ENCODE measurements around the gene GPR85. TPM values are rescaled to one million over a fixed set of nuclear protein-coding genes. Genes with fewer than 3 reads are reported as not detected.

Gene GPR85
- total and polyA plus RNA-seq, 2 donors = 1.4 to 15.3 TPM

DNA sequence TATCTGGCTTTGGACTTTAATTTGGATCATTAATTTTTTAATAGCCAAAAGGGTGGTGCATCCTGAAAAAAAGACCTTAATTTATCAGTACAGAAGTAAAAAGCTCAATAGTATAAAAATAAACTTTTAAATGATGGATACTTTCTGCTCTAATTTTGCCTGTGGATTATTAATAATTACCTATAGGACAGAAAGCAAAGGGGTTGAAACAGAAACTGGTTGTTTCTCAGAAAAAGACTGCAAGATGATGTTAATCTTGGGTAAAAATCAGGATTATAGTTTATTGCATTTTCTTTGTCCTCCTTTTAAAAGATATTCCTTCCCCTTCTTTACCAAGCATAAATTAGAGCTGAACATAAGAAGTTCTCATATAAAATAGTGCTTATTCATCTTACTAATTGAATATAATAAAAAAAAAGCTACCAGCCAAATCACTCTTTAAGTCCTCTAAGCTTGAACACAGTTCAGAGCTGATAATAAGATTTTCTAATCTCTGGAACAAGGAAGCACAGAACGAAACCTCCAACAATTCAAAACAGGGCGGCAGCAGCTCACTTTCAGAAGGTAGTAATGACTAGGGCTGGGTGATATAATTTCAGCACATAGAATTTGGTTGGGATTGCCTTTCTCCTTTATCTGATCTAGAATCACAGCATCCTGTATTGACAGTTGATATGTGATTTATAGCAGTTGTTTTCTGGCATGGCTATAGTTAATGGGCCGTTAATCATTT is 8.1 kb upstream of the GPR85 start:
- H3K4me1 ChIP-seq (ENCODE audit: insufficient read depth) = no peaks in the 10 kb centered on the region
- no peaks in the 10 kb centered on the region for H3K36me3 ChIP-seq (ENCODE audit: insufficient read depth)
- no peak for DNase-seq (ENCODE audit: extremely low spot score)
- no peak overlapping the region for H3K4me3 ChIP-seq (ENCODE audit: low read depth, low read length)
- no peak overlapping the region for H3K27ac ChIP-seq (ENCODE audit: low read depth)
- 86% methylated on average over 3 of the region's 3 CpGs for WGBS

DNA sequence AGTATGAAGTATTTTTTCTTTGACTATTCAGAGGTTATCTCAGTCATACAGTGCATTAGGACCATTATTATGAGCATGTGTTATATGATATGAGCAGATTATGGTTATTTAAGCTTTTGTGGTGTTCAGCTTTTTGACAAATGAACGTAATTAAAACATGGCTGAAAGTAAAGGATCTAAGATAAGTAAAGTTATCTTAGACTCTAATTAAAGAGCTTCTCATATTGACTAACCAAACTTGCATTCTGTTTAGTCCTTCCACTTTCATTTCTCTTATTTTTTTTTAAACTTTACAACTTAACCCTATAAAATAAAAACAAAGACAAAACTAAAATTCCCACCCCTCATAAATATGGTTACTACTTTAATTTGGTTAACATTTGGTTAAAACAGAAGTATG is 6.9 kb upstream of the GPR85 start:
- Histone ChIP-seq H3K4me1 (ENCODE audit: insufficient read depth) (no peaks in the 10 kb centered on the region), H3K36me3 (ENCODE audit: insufficient read depth) (no peaks in the 10 kb centered on the region), H3K27ac (ENCODE audit: low read depth) (no peak overlapping the region), H3K4me3 (ENCODE audit: low read depth, low read length) (no peak overlapping the region)
- DNase-seq (ENCODE audit: extremely low spot score) = no peak
- WGBS = 94% methylated on average over 1 of the region's 1 CpG

DNA sequence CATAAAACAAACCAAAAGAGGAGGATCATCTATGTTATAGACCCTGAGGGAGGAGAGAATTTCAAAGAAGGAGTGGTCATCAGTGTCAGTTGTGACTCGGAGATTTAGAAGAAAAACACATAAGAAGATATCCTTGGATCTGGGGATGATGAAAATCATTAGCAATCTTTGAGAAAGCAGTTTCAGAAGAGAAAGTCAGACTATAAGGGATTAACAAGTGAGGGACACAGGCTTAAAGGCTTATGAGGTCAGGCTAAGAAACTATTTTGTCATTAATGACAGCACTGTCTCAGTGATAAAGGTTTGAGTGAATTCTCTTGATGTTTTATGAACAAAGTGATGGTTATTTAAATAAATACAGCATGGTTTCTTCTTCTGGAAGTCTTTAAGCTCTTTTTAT is 6.1 kb upstream of the GPR85 start:
- H3K4me3 ChIP-seq (ENCODE audit: low read depth, low read length) = no peak overlapping the region
- H3K4me1 ChIP-seq (ENCODE audit: insufficient read depth) = no peaks in the 10 kb centered on the region
- 67% methylated on average over 1 of the region's 1 CpG for WGBS
- no peak overlapping the region for H3K27ac ChIP-seq (ENCODE audit: low read depth)
- DNase-seq (ENCODE audit: extremely low spot score) = no peak
- no peaks in the 10 kb centered on the region for H3K36me3 ChIP-seq (ENCODE audit: insufficient read depth)

DNA sequence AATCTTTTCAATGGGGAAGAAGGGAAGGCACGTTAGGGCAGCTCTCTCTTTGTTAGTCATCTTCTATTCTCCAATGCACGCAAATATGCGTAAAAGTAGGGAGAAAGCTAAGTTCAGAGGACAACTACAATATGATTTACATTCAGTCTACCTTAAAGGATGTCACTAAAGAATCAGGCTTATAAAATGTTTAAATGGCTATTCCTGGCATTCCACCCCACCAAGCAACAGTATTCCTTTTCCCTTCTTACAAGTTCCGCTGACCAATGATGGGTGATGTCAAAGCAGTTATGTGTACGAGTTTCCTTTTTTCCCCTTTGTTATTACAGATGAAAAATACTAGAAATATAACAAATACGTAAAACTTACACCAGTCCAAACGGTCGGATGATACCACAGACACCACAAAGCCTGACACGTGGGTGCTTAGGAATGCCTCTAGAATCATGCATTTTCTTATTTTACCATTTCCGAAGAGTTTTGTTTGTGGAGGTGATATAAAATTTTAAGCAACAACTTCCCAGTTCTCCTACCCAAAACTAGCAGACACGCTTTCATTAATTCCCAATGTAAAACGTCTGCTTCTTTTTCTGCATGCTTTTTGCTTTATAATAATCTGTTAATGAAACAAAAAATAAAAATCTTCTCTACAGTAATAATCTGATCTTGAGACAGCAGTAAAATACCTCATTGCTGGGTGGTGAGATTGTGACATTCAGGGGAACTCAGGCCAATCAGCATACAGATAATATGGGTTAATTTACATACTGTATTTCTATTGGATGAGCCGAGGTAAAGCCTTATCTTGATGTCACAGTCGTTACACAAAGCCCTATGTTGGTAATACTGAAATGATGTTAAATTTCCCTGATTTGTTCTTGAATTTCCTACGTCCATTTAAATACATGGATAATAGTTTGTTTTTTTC is 708 bp upstream of the GPR85 start:
- 20% methylated on average over 15 of the region's 15 CpGs for WGBS
- H3K4me3 ChIP-seq (ENCODE audit: low read depth, low read length) = peak overlapping the region; percentile 35
- no peaks in the 10 kb centered on the region for H3K36me3 ChIP-seq (ENCODE audit: insufficient read depth)
- H3K4me1 ChIP-seq (ENCODE audit: insufficient read depth) = no peaks in the 10 kb centered on the region
- H3K27ac ChIP-seq (ENCODE audit: low read depth) = no peak overlapping the region
- peak; percentile 56 for DNase-seq (ENCODE audit: extremely low spot score)

DNA sequence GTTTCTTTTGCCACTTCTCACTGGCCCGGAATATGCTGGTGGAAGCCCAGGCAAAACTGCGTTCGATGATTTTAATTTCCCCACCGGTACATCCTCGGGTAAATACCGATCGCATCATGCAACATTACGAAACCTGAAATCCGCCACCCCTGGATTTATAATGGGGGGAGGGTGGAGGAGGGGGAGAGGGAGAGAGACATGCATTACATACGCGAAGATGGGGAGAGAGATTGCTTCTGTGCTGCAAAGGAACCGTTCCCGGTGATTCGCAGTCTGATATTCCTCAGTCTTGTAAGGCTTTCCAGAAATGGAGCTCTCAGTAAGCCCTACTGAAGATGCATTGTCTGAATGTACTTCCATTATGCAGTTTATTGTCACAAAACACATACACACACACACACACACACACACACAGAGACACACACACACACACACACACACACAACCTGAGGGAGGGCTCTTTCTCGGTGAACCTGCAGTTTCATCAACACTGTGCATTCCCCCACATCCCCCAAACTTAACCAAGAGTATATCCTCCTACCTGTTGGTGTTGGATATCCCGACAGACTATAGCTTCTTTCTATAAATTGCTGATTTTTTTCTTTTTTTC is 741 bp downstream of the GPR85 start:
- peak overlapping the region; percentile 31 for H3K4me3 ChIP-seq (ENCODE audit: low read depth, low read length)
- H3K36me3 ChIP-seq (ENCODE audit: insufficient read depth) = no peaks in the 10 kb centered on the region
- no peaks in the 10 kb centered on the region for H3K4me1 ChIP-seq (ENCODE audit: insufficient read depth)
- no peak overlapping the region for H3K27ac ChIP-seq (ENCODE audit: low read depth)
- 16% methylated on average over 16 of the region's 16 CpGs for WGBS
- peak; percentile 15 for DNase-seq (ENCODE audit: extremely low spot score)

DNA sequence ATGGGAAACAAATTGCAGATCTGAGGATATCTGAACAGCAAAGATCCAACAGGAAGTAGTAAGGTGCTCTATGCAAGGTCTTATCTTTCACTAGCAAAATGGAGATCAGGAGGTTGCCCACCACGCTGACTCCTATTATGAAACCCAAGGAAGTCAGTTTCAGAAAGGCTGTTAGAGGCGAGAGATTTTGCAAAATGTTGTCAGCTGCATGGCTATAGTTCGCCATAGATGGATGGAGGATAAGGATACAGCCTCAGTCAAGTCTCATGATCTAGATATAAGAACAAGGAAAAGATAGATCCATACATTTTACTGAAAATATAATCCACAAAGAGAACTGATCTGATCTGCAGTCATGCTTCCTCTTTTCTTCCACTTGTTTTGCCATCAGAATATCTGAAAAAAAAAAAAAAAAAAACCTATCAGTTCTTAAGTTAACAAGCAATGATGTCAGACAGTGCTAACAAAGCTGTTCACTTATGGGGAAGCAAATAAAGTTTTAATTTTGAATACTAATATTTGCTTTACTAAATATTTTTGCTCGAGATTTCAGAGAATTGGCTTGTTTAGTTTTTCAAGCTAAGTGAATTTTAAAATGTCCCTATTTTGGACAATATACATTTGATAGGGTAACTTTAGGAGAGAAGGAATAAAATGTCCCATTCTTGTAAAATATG is 2.0 kb downstream of the GPR85 start:
- no peaks in the 10 kb centered on the region for H3K36me3 ChIP-seq (ENCODE audit: insufficient read depth)
- H3K4me3 ChIP-seq (ENCODE audit: low read depth, low read length) = no peak overlapping the region
- WGBS = 86% methylated on average over 4 of the region's 4 CpGs
- no peaks in the 10 kb centered on the region for H3K4me1 ChIP-seq (ENCODE audit: insufficient read depth)
- H3K27ac ChIP-seq (ENCODE audit: low read depth) = no peak overlapping the region
- DNase-seq (ENCODE audit: extremely low spot score) = no peak

DNA sequence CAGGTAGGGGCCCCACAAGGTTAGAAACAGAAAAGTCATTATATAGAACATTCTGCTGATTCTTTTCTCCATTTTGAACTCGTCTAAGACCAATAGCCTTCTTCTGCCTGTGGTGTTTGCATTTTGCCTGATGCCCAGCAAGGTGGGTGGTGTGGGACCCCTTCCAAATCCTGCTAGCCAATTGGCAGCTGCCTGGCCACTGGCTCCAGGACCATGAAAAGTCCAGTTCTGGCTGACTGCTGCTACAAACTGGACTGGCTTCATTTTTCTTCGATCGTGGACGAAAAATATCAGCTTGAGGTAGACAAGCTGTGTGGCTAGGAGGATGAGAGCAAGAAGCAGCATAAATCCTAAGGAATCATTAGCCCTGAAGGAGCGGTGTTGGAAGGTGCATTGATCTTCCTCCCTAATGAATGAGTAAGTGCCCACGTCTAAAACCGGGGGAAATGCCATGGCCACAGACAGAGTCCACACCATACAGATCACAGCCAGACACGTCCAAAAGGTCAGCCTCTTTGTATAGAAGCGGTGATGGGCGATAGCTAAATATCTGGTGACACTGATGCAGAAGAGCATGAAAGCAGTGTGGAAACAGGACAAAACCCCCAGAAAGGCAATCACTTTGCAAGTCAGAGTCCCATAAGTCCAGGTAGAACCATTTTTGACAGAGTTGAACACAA is 2.7 kb downstream of the GPR85 start:
- no peak for DNase-seq (ENCODE audit: extremely low spot score)
- Histone ChIP-seq H3K36me3 (ENCODE audit: insufficient read depth) (no peaks in the 10 kb centered on the region), H3K4me3 (ENCODE audit: low read depth, low read length) (no peak overlapping the region), H3K27ac (ENCODE audit: low read depth) (no peak overlapping the region), H3K4me1 (ENCODE audit: insufficient read depth) (no peaks in the 10 kb centered on the region)
- 90% methylated on average over 10 of the region's 10 CpGs for WGBS

DNA sequence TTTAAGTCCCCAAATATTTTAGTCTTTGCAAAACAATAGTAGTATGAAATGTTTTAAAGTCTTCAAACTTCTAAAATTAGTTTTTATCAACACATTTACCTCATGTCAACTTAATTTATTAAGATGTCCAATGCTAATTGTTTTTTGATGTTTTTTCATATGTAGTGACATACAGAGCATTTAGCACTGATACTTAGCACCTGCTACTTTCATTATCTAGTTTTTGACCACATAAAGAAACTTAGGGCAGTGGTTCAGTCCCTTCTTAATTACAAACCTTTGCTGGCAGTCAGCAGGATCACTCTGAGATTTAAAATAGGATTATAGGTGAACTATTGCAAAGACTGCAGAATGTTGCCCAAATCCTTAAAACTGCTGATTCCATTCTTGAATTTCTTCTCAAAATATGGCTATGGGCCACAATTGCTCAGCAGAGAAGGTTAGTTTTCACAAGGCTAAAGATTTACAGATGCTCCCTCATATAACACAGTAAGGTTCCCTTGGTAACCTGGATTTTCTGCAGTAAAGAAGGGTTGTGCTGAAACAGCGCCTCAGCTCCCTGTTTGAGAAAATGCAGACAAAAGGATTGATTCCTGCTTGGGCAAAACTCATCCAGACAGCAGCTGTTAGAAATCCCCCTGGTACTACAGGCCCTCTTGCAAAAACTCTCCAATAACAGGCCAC is 3.4 kb downstream of the GPR85 start:
- 70% methylated on average over 1 of the region's 1 CpG for WGBS
- Histone ChIP-seq H3K27ac (ENCODE audit: low read depth) (no peak overlapping the region), H3K4me3 (ENCODE audit: low read depth, low read length) (no peak overlapping the region), H3K4me1 (ENCODE audit: insufficient read depth) (no peaks in the 10 kb centered on the region), H3K36me3 (ENCODE audit: insufficient read depth) (no peaks in the 10 kb centered on the region)
- DNase-seq (ENCODE audit: extremely low spot score) = no peak

DNA sequence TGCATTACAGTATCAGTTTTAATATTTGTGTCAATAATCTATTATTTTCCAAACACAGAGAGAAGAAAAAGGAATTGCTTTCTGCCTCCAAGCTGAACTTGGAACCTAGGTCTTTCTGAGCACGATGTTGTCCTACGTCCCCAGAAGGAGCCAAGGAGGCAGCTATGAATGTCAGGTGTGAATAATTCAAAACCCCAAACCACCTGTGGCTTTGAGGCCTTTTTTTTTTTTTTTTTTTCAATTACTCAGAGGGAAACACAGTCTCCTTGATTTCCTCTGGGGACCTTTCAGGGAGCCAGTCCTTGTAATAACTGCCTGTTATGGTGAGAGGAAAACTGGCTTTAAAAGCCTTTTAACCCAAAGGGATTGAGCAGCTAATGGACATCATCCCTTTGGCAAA is 8.3 kb downstream of the GPR85 start:
- no peak for DNase-seq (ENCODE audit: extremely low spot score)
- Histone ChIP-seq H3K27ac (ENCODE audit: low read depth) (no peak overlapping the region), H3K4me3 (ENCODE audit: low read depth, low read length) (no peak overlapping the region), H3K36me3 (ENCODE audit: insufficient read depth) (no peaks in the 10 kb centered on the region), H3K4me1 (ENCODE audit: insufficient read depth) (no peaks in the 10 kb centered on the region)
- WGBS = 88% methylated on average over 2 of the region's 2 CpGs

DNA sequence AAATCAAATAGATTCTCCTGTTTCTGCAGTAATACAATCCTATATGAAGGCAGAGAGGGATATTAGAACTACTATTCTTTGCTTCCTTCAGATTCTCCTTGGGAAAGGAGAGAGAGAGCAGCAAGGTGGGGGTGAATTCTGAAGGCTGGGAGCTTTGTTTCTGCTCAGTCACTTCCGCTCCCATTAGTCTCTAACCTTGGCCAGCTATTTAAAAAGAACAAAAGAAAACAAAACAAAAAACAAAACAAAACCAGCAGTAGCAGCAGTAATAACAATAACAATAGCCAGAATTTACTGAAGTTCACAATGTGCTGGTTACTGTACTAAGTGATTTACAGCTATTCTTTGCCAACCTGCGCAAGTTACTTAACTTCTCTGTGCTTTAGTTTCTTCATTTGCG is 9.9 kb downstream of the GPR85 start:
- WGBS = 90% methylated on average over 3 of the region's 3 CpGs
- Histone ChIP-seq H3K27ac (ENCODE audit: low read depth) (no peak overlapping the region), H3K4me3 (ENCODE audit: low read depth, low read length) (no peak overlapping the region), H3K36me3 (ENCODE audit: insufficient read depth) (no peaks in the 10 kb centered on the region), H3K4me1 (ENCODE audit: insufficient read depth) (no peaks in the 10 kb centered on the region)
- DNase-seq (ENCODE audit: extremely low spot score) = no peak

DNA sequence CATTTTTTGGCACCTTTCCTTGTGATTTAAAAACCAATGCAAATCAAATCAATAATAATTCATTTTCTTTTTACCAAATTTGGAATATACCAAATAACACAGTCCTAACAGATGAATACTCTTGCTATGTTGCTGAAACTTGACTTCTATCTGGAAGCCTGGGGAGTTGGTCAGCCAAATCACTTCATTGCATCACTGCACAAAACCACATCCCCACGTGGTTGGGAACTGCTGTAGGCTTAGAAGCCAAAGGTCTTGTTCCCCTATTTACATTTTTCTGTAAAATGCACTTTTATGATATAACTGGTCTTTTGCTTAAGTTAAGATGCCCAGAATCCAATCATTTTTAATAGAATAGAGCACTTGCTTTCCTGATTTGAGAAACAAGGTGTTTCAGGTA is 15.2 kb downstream of the GPR85 start:
- DNase-seq (ENCODE audit: extremely low spot score) = no peak
- Histone ChIP-seq H3K27ac (ENCODE audit: low read depth) (no peak overlapping the region), H3K4me1 (ENCODE audit: insufficient read depth) (no peaks in the 10 kb centered on the region), H3K4me3 (ENCODE audit: low read depth, low read length) (no peak overlapping the region), H3K36me3 (ENCODE audit: insufficient read depth) (no peaks in the 10 kb centered on the region)
- 18% methylated on average over 1 of the region's 1 CpG for WGBS

DNA sequence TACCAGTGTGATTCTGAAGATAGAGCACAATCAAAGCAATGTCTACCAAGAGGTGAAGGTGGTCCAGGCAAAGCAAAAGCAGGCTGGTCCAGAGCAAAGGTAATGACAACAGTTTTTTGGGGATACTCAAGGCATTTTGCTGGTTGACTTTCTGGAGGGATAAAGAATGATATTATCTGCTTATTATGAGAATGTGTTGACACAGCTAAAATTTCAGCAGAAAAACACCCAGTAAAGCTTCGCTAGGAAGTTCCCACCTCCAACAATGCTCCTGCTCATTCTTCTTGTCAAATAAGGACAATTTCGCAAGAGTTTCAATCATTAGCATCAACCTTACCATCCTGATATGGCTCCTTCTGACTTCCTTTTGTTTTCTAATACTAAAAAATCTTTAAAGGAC is 24.1 kb downstream of the GPR85 start:
- Histone ChIP-seq H3K4me3 (ENCODE audit: low read depth, low read length) (no peak overlapping the region), H3K27ac (ENCODE audit: low read depth) (no peak overlapping the region), H3K4me1 (ENCODE audit: insufficient read depth) (no peaks in the 10 kb centered on the region), H3K36me3 (ENCODE audit: insufficient read depth) (no peaks in the 10 kb centered on the region)
- DNase-seq (ENCODE audit: extremely low spot score) = no peak
- WGBS = 89% methylated on average over 2 of the region's 2 CpGs

Measured in urinary bladder (tissue), 4 donors.